Mesothelial cell of epicardium (in vitro differentiated cells): Measurements from ENCODE around the gene VTCN1. TPM values are rescaled to one million over a fixed set of nuclear protein-coding genes. Genes with fewer than 3 reads are reported as not detected.

Experiments
- DNase-seq, 2 experiments: peaks; one replicate each; pipeline ENCODE4 v3.0.0; 2021; ENCODE audit warnings: low spot score in 2 of 2; ENCODE audit not compliant: unreplicated experiment in 2 of 2
- H3K27ac Mint-ChIP-seq: 2 replicates; pipeline ENCODE4 v1.8.0; 2021; ENCODE audit warnings: mixed read lengths
- H3K27me3 Mint-ChIP-seq: 2 replicates; pipeline ENCODE4 v1.8.0; 2021; ENCODE audit warnings: low read depth, mixed read lengths
- H3K36me3 Mint-ChIP-seq: 2 replicates; pipeline ENCODE4 v1.8.0; 2021; ENCODE audit warnings: mixed read lengths
- H3K4me1 Mint-ChIP-seq: 2 replicates; pipeline ENCODE4 v1.8.0; 2021; ENCODE audit warnings: mixed read lengths
- H3K4me3 Mint-ChIP-seq: 2 replicates; pipeline ENCODE4 v1.8.0; 2021; ENCODE audit warnings: mild to moderate bottlenecking, moderate library complexity, mixed read lengths
- H3K9me3 Mint-ChIP-seq: 2 replicates; pipeline ENCODE4 v1.8.0; 2021; ENCODE audit warnings: mixed read lengths
- CTCF ChIP-seq: fragments of 200-600 bp; sonication (generic); IDR thresholded peaks from one replicate; pipeline ENCODE4 v1.5.0; 2021; ENCODE audit warnings: antibody characterized with exemption; ENCODE audit not compliant: unreplicated experiment
- total RNA-seq: library from RNA; stranded (reverse); gene quantifications from 3 replicates; pipeline ENCODE4 v1.2.1, GENCODE V29; 2021

The VTCN1 gene
- total RNA-seq, 1 donor from 2014 or later, result 27.9 TPM

GRCh38 chr1:117235863-117236465 lies 25.2 kb upstream of the VTCN1 start:
- Mint-ChIP-seq H3K27me3 (no peaks in the 10 kb centered on the region), H3K4me1 (peaks cover 26% of the 10 kb centered on the region), H3K27ac (no peak overlapping the region), H3K9me3 (peaks cover 8% of the 10 kb centered on the region), H3K4me3 (no peak overlapping the region), H3K36me3 (no peaks in the 10 kb centered on the region)
- TF ChIP-seq CTCF, result no peak
- DNase-seq, result no peak

- H3K27ac Mint-ChIP-seq, result no peak overlapping the region
- TF ChIP-seq CTCF, result no peak
- peaks cover 15% of the 10 kb centered on the region for H3K4me1 Mint-ChIP-seq
- no peak overlapping the region for H3K4me3 Mint-ChIP-seq
- DNase-seq, result no peak
- H3K9me3 Mint-ChIP-seq, result peaks cover 5% of the 10 kb centered on the region
- H3K36me3 Mint-ChIP-seq, result no peaks in the 10 kb centered on the region
- no peaks in the 10 kb centered on the region for H3K27me3 Mint-ChIP-seq
These were observed 21.8 kb upstream of the VTCN1 start for GRCh38 chr1:117232531-117232930.

- Mint-ChIP-seq H3K4me3 (no peak overlapping the region), H3K27ac (no peak overlapping the region), H3K36me3 (no peaks in the 10 kb centered on the region), H3K4me1 (peaks cover 11% of the 10 kb centered on the region), H3K9me3 (peaks cover 5% of the 10 kb centered on the region), H3K27me3 (no peaks in the 10 kb centered on the region)
- no peak for TF ChIP-seq CTCF
- no peak for DNase-seq
These were observed 21.1 kb upstream of the VTCN1 start for GRCh38 chr1:117231748-117232373.

- H3K36me3 Mint-ChIP-seq, result no peaks in the 10 kb centered on the region
- H3K9me3 Mint-ChIP-seq, result peaks cover 5% of the 10 kb centered on the region
- no peak overlapping the region for H3K27ac Mint-ChIP-seq
- TF ChIP-seq CTCF, result no peak
- no peak for DNase-seq
- H3K4me3 Mint-ChIP-seq, result no peak overlapping the region
- H3K4me1 Mint-ChIP-seq, result peaks cover 9% of the 10 kb centered on the region
- H3K27me3 Mint-ChIP-seq, result no peaks in the 10 kb centered on the region
These were observed 20.6 kb upstream of the VTCN1 start for GRCh38 chr1:117231312-117231711.

- no peak for TF ChIP-seq CTCF
These were observed 18.5 kb upstream of the VTCN1 start for GRCh38 chr1:117229217-117229616.

More at GRCh38 chr1:117229217-117229616, 18.5 kb upstream of the VTCN1 start:
- no peak overlapping the region for H3K27ac Mint-ChIP-seq
- H3K36me3 Mint-ChIP-seq, result no peaks in the 10 kb centered on the region
- DNase-seq, result no peak
- H3K4me3 Mint-ChIP-seq, result no peak overlapping the region
- peaks cover 5% of the 10 kb centered on the region for H3K9me3 Mint-ChIP-seq
- peaks cover 9% of the 10 kb centered on the region for H3K4me1 Mint-ChIP-seq
- H3K27me3 Mint-ChIP-seq, result no peaks in the 10 kb centered on the region
